Subcutaneous abdominal adipose tissue (tissue), 5 donors: ENCODE measurements around the gene ARL6IP1.

Source experiments
- H3K27ac ChIP-seq: one replicate; pipeline ENCODE4 v1.7.0; 2013; ENCODE audit warnings: low read depth, mild to moderate bottlenecking, inconsistent platforms, low read length, moderate library complexity
- H3K27me3 ChIP-seq, 5 donors: one replicate each; pipeline ENCODE4 v1.7.0; 2013; ENCODE audit warnings: low read length in 5 of 5, inconsistent platforms in 1 of 5; ENCODE audit not compliant: control insufficient read depth in 5 of 5, insufficient read depth in 4 of 5
- H3K36me3 ChIP-seq, 5 donors: one replicate each; pipeline ENCODE4 v1.7.0; 2013; ENCODE audit warnings: low read length in 5 of 5; ENCODE audit not compliant: control insufficient read depth in 5 of 5, insufficient read depth in 5 of 5
- H3K4me1 ChIP-seq, 5 donors: one replicate each; pipeline ENCODE4 v1.7.0; 2013; ENCODE audit warnings: low read length in 5 of 5, mild to moderate bottlenecking in 3 of 5, moderate library complexity in 1 of 5; ENCODE audit not compliant: control insufficient read depth in 5 of 5, insufficient read depth in 5 of 5
- H3K4me3 ChIP-seq, 5 donors: one replicate each; pipeline ENCODE4 v1.7.0; 2013; ENCODE audit warnings: low read length in 5 of 5, low read depth in 1 of 5
- H3K9ac ChIP-seq, 5 donors: one replicate each; pipeline ENCODE4 v1.7.0; 2013; ENCODE audit warnings: low read length in 5 of 5, mild to moderate bottlenecking in 4 of 5, moderate library complexity in 3 of 5
- H3K9me3 ChIP-seq, 5 donors: one replicate each; pipeline ENCODE4 v1.7.0; 2013; ENCODE audit warnings: low read length in 5 of 5; ENCODE audit not compliant: control insufficient read depth in 5 of 5
- donor health status: healthy.
- donor health status: healthy.
- donor health status: healthy.
- donor health status: healthy.
- donor health status: healthy.

ARL6IP1 gene

DNA sequence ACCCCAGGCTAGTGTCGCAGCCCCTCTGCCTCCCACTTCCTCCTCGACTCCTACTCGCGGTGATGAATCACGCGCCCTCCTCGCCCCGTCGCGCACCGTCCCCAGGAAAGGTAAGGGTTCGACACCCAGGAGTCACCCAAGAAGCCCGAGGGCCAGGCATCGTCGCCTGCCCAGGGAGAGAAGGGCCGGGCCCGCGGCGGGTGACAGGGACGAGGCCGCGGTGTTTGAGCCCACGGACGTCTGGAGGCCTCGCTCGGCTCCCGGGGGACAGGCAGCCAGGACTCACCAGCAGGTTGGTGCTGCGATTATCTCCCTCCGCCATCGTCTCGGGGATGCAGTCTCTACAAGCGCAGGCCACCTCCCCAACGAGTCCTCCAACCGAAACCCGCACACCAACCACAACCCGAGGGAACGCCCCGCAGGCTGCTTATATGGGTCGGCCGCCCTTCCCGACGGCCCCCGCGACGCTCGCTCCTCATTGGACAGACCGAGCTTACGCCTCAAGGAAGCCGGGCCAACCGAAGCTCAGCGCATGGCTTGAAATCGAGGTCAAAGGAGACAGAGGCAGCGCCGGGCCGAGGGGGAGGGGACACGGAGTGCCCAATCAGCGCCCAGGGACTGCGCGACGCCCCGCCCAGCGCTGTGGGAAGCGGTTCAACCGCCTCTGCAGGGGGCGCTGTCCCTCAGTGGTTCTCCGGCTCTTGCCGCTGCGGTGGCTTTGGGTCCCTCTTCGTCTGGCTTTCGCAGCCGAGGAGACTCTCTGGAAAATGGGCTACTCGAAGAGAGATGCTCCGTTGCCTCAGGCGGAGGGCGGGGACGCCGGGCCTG, at the start of gene ARL6IP1:
Gene ARL6IP1, minus strand, starts transcription at position 405 of the 828 bp plus-strand sequence. Its CDS starts 83 bp downstream, at position 322.
- H3K27ac ChIP-seq = peak within 1 kb of the TSS; percentile 85
- peak within 1 kb of the TSS; percentile 73 to 97 (median 91) for H3K9ac ChIP-seq
- H3K4me3 ChIP-seq = peak within 1 kb of the TSS; percentile 75 to 98 (median 94)
- H3K4me1 ChIP-seq = peaks cover 0 to 50% (median 35%) of the 10 kb centered on the region in 5 donors
- H3K36me3 ChIP-seq = peaks cover 3 to 22% (median 8%) of the 10 kb centered on the region in 5 donors
- H3K9me3 ChIP-seq = no peaks in the 10 kb centered on the region
- no peaks in the 10 kb centered on the region for H3K27me3 ChIP-seq

DNA sequence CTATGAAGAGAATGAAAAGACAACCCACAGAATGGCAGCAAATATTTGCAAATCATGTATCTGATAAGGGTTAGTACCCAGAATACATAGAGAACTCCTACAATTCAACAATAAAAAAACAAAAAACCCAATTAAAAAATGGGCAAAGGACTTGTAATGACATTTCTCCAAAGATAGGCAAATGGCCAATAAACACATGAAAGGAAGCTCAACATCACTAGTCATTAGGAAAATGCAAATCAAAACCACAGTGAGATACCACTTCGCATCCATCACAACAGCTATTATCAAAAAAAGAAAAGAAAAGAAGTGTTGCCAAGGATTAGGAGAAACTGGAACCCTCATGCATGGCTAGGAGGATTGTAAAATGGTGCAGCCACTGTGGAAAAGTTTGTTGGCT, 45.1 kb upstream of the ARL6IP1 start:
- H3K4me1 ChIP-seq = no peaks in the 10 kb centered on the region
- no peaks in the 10 kb centered on the region for H3K27me3 ChIP-seq
- no peak overlapping the region for H3K27ac ChIP-seq
- peaks cover 63 to 87% (median 83%) of the 10 kb centered on the region in 5 donors for H3K36me3 ChIP-seq
- H3K9me3 ChIP-seq = no peaks in the 10 kb centered on the region
- H3K9ac ChIP-seq = no peak overlapping the region
- no peak overlapping the region for H3K4me3 ChIP-seq

DNA sequence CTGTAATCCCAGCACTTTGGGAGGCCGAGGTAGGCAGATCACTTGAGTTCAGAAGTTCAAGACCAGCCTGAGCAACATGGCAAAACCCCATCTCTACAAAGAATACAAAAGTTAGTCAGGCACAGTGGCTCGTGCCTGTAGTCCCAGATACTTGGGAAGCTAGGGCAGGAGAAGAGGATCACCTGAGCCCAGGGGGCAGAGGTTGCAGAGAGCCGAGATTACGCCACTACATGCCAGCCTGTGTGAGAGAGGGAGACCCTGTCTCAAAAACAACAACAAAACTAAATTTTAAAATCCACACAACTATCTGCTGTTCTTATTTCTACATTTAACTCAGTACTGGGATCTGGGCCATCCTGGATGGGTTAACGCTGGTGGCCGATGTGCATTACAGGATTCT, 41.2 kb upstream of the ARL6IP1 start:
- H3K27me3 ChIP-seq = no peaks in the 10 kb centered on the region
- H3K36me3 ChIP-seq = peaks cover 49 to 78% (median 73%) of the 10 kb centered on the region in 5 donors
- no peak overlapping the region for H3K9ac ChIP-seq
- H3K27ac ChIP-seq = no peak overlapping the region
- no peak overlapping the region for H3K4me3 ChIP-seq
- H3K9me3 ChIP-seq = no peaks in the 10 kb centered on the region
- H3K4me1 ChIP-seq = peaks cover 0 to 18% (median 3%) of the 10 kb centered on the region in 5 donors

DNA sequence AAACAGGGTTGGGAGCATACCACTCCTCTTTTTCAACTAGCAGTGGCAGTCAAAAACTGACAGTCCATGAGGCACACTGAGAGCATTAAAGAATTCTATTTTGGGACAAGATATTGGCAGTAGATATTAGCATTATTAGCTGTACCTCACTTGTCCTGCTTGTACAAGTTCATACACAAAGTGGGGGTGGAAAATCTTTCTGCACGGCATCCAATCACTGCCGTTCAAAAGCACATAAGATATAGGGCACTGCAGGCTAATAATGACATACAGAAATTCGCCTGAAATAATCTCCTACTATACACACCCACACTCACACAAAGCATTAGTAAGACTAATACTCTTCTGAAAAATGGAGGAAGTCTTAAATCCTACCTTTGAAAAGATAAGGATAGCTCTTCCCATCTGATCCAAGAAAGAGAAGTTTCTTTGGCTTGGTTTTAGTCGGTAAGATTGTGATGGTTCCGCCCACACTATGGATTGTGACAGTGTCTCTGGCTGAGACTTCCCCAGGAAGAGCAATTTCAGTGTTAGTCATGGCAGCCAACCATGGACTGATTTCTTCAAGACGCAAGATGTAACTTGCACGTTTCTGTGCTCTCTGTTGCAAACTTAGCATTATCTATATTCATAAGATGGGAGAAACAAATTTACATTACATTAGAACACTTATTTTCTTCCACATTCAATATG, 40.6 kb upstream of the ARL6IP1 start:
- no peaks in the 10 kb centered on the region for H3K27me3 ChIP-seq
- no peaks in the 10 kb centered on the region for H3K9me3 ChIP-seq
- peaks cover 50 to 78% (median 73%) of the 10 kb centered on the region in 5 donors for H3K36me3 ChIP-seq
- H3K4me1 ChIP-seq = peaks cover 0 to 18% (median 3%) of the 10 kb centered on the region in 5 donors
- no peak overlapping the region for H3K9ac ChIP-seq
- H3K27ac ChIP-seq = no peak overlapping the region
- H3K4me3 ChIP-seq = no peak overlapping the region

DNA sequence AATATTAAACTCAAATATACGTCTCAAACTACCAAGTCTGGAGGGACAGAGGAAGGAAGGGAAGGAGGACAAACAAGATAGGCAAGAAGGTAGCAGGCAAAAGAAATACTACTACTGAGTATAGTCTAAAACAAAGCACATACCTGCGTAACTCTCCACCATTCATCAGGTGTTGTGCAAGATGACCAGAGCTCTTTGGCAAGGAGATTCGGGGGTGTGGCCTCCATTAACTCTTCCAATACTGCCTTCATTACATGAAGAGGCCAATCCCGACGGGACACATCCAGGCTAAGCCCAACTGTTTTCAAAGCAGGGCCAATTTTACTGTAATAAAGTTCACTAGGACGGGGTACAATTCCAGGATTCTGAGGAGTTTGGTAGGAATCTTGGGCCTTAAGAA, 38.2 kb upstream of the ARL6IP1 start:
- H3K36me3 ChIP-seq = peaks cover 46 to 82% (median 74%) of the 10 kb centered on the region in 5 donors

DNA sequence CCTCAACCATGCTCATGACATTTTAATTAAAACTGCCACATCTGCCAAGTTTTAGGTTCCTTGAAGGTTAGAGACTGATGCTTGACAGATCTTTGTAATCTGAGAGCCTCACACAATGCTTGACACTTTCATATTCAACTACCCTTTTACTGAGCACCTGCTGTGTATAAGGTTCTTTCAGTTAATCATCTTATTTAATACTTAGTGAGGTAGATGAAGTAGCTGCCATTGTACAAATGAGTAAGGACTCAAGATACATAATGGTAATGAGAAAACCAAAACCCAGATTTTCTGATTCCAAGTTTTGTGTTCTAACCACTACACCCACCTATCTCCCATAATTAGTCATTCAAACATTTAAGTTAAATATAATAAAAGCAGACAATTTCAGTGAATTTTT, 35.4 kb upstream of the ARL6IP1 start:
- no peaks in the 10 kb centered on the region for H3K27me3 ChIP-seq
- H3K27ac ChIP-seq = no peak overlapping the region
- no peaks in the 10 kb centered on the region for H3K9me3 ChIP-seq
- H3K4me1 ChIP-seq = peaks cover 0 to 18% (median 3%) of the 10 kb centered on the region in 5 donors
- peaks cover 55 to 93% (median 83%) of the 10 kb centered on the region in 5 donors for H3K36me3 ChIP-seq
- no peak overlapping the region for H3K9ac ChIP-seq
- no peak overlapping the region for H3K4me3 ChIP-seq

More for the DNA sequence above, 38.2 kb upstream of the ARL6IP1 start:
- H3K27me3 ChIP-seq = no peaks in the 10 kb centered on the region
- H3K9me3 ChIP-seq = no peaks in the 10 kb centered on the region
- H3K4me1 ChIP-seq = peaks cover 0 to 18% (median 3%) of the 10 kb centered on the region in 5 donors
- peak overlapping the region in 1 of 5 donors; percentile 53 for H3K4me3 ChIP-seq
- no peak overlapping the region for H3K27ac ChIP-seq
- peak overlapping the region in 1 of 5 donors; percentile 25 for H3K9ac ChIP-seq

DNA sequence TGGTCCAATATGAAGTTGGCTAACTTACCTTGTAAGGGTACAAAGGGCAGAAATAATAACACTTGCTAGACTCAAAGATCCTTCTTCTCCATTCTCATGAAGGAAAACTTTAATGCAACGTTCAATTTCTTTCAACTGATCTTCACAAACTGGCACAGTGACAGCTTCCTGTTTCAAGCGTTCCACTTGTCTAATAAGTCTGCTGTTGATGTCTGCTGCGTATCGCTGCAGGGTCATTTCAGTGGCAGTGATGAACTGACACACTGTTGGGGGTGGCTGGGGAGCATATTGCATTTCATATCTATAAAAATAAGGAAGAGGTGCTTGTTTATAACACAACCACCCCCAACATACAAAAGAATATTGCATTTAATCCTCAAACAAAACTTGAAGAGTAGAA, 33.5 kb upstream of the ARL6IP1 start:
- peaks cover 0 to 9% (median 0%) of the 10 kb centered on the region in 5 donors for H3K4me1 ChIP-seq
- peaks cover 61 to 94% (median 89%) of the 10 kb centered on the region in 5 donors for H3K36me3 ChIP-seq
- H3K4me3 ChIP-seq = no peak overlapping the region
- no peak overlapping the region for H3K9ac ChIP-seq
- no peak overlapping the region for H3K27ac ChIP-seq
- no peaks in the 10 kb centered on the region for H3K27me3 ChIP-seq
- H3K9me3 ChIP-seq = no peaks in the 10 kb centered on the region

DNA sequence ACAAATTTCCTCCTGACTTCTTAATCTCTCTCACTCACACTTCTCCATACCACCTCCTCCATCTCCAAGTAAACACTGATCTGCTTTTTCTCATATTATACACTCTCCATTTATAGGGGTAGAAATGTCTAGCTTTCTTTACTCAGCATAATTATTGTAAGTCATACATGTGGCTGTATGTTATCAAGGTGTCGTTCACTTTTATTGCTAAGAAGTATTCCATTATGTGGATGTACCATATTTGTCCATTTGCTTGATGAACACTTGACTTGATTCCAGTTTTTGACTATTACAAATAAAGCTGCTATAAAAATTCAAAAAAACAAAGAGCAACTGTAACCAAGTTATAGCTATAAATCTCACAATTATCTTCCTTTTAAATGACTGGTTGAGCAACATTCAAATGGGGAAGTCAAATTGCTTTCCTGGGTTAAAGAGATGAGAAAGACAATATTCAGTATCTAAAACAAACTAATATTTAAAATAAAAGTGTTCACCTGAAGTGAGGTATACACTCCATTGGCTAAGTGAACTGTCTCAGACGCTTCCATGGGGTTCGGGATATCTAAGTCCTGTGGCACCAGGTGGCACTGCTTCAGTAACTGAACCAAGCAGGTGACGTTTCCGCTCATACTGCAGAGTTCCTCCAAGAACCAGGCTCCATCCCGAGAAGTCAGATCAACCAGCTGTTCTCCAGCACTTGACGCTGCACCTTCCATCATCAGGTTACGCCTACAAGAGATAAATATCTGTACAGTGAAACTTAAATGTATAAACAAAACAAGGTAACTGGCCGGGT, 32.6 kb upstream of the ARL6IP1 start:
- Histone ChIP-seq H3K9ac (no peak overlapping the region), H3K27ac (no peak overlapping the region), H3K27me3 (no peaks in the 10 kb centered on the region), H3K9me3 (no peaks in the 10 kb centered on the region), H3K4me1 (no peaks in the 10 kb centered on the region), H3K4me3 (no peak overlapping the region), H3K36me3 (peaks cover 66 to 97% (median 92%) of the 10 kb centered on the region in 5 donors)

DNA sequence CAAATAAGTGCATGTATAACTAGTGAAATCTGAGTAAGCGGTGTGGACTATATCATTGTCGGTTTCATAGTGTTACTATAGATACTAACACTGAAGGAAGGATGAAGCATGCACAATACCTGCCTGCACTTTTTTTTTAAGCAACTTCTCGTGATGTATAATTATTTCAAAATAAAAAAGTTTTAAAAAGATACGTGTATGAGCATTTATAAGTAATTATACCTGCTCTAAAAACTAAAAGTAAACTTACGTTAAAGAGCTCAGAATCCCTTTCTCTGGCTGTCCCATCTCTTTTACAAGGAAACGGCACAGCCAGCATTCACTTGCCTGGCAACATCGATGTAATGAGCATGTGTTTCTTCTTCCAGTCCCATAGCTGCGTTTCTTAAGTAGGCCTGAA, 31.3 kb upstream of the ARL6IP1 start:
- no peaks in the 10 kb centered on the region for H3K9me3 ChIP-seq
- no peak overlapping the region for H3K9ac ChIP-seq
- H3K36me3 ChIP-seq = peaks cover 72 to 96% (median 89%) of the 10 kb centered on the region in 5 donors
- H3K27ac ChIP-seq = no peak overlapping the region
- H3K4me3 ChIP-seq = no peak overlapping the region
- H3K27me3 ChIP-seq = no peaks in the 10 kb centered on the region
- H3K4me1 ChIP-seq = no peaks in the 10 kb centered on the region
